Panc1 (cell line): ENCODE data around the gene NDST1. TPM values are rescaled to one million over a fixed set of nuclear protein-coding genes. Genes with fewer than 3 reads are reported as not detected.

Experiments
- ATAC-seq: fragments of 200-7000 bp; cut with Tn5 transposase; 2 replicates; pipeline ENCODE4 v1.9.1; 2020; ENCODE audit warnings: mild to moderate bottlenecking, moderate library complexity
- BruUV-seq: library from RNA; stranded (reverse); fragments of 400-500 nt; replicated peaks from 2 replicates; lab custom pipeline; 2021; lab: Mats Ljungman, UMichigan
- CTCF ChIA-PET: fragments of 300-600 bp; sonication (Branson Sonifier 250); formaldehyde crosslinking; loops from one replicate; lab custom pipeline; 2022; ENCODE audit warnings: antibody characterized with exemption; lab: Charles Lee
- POLR2A ChIA-PET: fragments of 300-600 bp; sonication (Branson Sonifier 250); formaldehyde crosslinking; loops from one replicate; lab custom pipeline; 2022; ENCODE audit warnings: antibody characterized with exemption; lab: Charles Lee
- DNase-seq: peaks from one replicate; pipeline ENCODE4 v3.0.0-alpha.2; 2010; ENCODE audit warnings: low read depth, low spot score
- H3K27ac ChIP-seq: 2 replicates; pipeline ENCODE4 v1.5.1; 2011; ENCODE audit warnings: mild to moderate bottlenecking, low read length, inconsistent platforms
- H3K27me3 ChIP-seq: fragments of 200-500 bp; sonication (Bioruptor generic); 2 replicates; pipeline ENCODE4 v1.6.0; 2014; ENCODE audit warnings: low read length, inconsistent platforms; ENCODE audit not compliant: control insufficient read depth, insufficient read depth
- H3K36me3 ChIP-seq: fragments of 200-500 bp; sonication (Bioruptor generic); 2 replicates; pipeline ENCODE4 v1.5.1; 2014; ENCODE audit warnings: inconsistent platforms, mild to moderate bottlenecking, low read length, moderate library complexity; ENCODE audit not compliant: control insufficient read depth, insufficient read depth
- H3K4me1 ChIP-seq: 2 replicates; pipeline ENCODE4 v1.5.1; 2011; ENCODE audit warnings: inconsistent platforms, mild to moderate bottlenecking, low read length, moderate library complexity; ENCODE audit not compliant: control insufficient read depth, insufficient read depth
- H3K4me3 ChIP-seq, 2 experiments: 2 replicates each; pipeline ENCODE4 v1.5.1; 2011 to 2012; ENCODE audit warnings: low read depth in 2 of 2, low read length in 2 of 2, mild to moderate bottlenecking in 2 of 2, inconsistent platforms in 1 of 2, moderate library complexity in 1 of 2
- H3K9me3 ChIP-seq: fragments of 200-500 bp; sonication (Bioruptor generic); 2 replicates; pipeline ENCODE4 v1.5.1; 2014; ENCODE audit warnings: low read depth, mild to moderate bottlenecking, inconsistent platforms, low read length, moderate library complexity; ENCODE audit not compliant: control insufficient read depth, insufficient read depth
- CTCF ChIP-seq: fragments of 450-650 bp; IDR thresholded peaks from 2 replicates; pipeline ENCODE4 v1.5.1; 2017; ENCODE audit warnings: mild to moderate bottlenecking
- POLR2AphosphoS5 ChIP-seq: IDR thresholded peaks from 2 replicates; pipeline ENCODE4 v1.6.1; 2012; ENCODE audit warnings: mild to moderate bottlenecking, low read depth, low read length, moderate library complexity
- SIN3A ChIP-seq: IDR thresholded peaks from 2 replicates; pipeline ENCODE4 v1.6.1; 2012; ENCODE audit warnings: low read depth, mild to moderate bottlenecking, low read length, moderate library complexity, borderline replicate concordance; ENCODE audit not compliant: insufficient read depth
- TCF7L2 ChIP-seq: IDR thresholded peaks from 2 replicates; pipeline ENCODE4 v1.6.1; 2011; ENCODE audit warnings: mild to moderate bottlenecking, low read depth, low read length, inconsistent platforms
- in situ Hi-C: cut with HindIII; loops from 2 replicates; pipeline ENCODE4 v1.10.0; 2016; ENCODE audit warnings: low sequenced_read_pairs, low pct_unique_long_range_greater_than_20kb
- intact Hi-C: fragments of 100-400 bp; cut with micrococcal nuclease; formaldehyde crosslinking; loops from one replicate; pipeline ENCODE4 v1.10.0; 2022; ENCODE audit not compliant: unreplicated experiment
- total RNA-seq: library from RNA; stranded (reverse); gene quantifications from one replicate; pipeline ENCODE4 v1.2.1, GENCODE V29; 2021; ENCODE audit not compliant: unreplicated experiment
- TF ChIP-seq, protein P1 (sequence below), 2 experiments: IDR thresholded peaks; 2 replicates each; pipeline ENCODE4 v1.6.1; 2011 to 2012; ENCODE audit warnings: low read depth in 2 of 2, control low read depth in 1 of 2, low read length in 1 of 2, mild to moderate bottlenecking in 1 of 2, moderate library complexity in 1 of 2; ENCODE audit not compliant: insufficient read depth in 1 of 2

The NDST1 gene
- total RNA-seq, 1 experiment from 2014 or later: 142 TPM

DNA sequence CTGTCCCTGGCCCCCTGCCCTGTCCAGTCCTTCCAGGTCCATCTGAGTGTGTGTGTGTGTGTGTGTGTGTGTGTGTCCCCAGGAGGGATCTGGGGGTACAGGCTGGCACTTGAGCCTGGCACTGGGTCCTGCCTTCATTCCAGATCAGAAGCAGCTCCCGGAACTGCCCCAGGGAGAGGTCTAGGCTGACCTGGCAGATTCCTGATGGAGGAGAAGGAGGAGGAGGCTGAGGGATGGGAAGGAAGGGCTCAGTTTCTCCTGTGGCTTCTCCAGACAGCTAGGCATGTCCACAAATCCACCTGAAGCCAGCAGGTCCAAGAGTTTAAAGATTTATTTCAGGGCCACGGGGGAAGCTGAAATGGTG is 328 bp downstream of the NDST1 start:
- ChIA-PET CTCF (interaction anchor here (1.0 kb wide), 1 partner anchor 49 kb away, joined by 6 read pairs; no protein-coding TSS in a partner anchor), POLR2A (interaction anchor here (0.7 kb wide), 1 partner anchor 246 kb away, joined by 6 read pairs; no protein-coding TSS in a partner anchor)
- no peak overlapping the region for H3K4me3 ChIP-seq
- in situ Hi-C loops: no loop called here
- ATAC-seq (no peak), DNase-seq (no peak)
- intact Hi-C loops: no loop called here
- H3K27ac ChIP-seq: peak overlapping the region; percentile 0; the same call in 1 of the 2 replicates
- no TSS peak for BruUV-seq
- H3K4me1 ChIP-seq: peaks cover 83% of the 10 kb centered on the region
- no peaks in the 10 kb centered on the region for H3K27me3 ChIP-seq
- TF ChIP-seq, protein P1, sequence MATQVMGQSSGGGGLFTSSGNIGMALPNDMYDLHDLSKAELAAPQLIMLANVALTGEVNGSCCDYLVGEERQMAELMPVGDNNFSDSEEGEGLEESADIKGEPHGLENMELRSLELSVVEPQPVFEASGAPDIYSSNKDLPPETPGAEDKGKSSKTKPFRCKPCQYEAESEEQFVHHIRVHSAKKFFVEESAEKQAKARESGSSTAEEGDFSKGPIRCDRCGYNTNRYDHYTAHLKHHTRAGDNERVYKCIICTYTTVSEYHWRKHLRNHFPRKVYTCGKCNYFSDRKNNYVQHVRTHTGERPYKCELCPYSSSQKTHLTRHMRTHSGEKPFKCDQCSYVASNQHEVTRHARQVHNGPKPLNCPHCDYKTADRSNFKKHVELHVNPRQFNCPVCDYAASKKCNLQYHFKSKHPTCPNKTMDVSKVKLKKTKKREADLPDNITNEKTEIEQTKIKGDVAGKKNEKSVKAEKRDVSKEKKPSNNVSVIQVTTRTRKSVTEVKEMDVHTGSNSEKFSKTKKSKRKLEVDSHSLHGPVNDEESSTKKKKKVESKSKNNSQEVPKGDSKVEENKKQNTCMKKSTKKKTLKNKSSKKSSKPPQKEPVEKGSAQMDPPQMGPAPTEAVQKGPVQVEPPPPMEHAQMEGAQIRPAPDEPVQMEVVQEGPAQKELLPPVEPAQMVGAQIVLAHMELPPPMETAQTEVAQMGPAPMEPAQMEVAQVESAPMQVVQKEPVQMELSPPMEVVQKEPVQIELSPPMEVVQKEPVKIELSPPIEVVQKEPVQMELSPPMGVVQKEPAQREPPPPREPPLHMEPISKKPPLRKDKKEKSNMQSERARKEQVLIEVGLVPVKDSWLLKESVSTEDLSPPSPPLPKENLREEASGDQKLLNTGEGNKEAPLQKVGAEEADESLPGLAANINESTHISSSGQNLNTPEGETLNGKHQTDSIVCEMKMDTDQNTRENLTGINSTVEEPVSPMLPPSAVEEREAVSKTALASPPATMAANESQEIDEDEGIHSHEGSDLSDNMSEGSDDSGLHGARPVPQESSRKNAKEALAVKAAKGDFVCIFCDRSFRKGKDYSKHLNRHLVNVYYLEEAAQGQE (IDR thresholded peaks at IDR 0.05; ENCODE audit: insufficient read depth in 1 of 2, low read depth in 2 of 2, low read length in 1 of 2): no peak
- TF ChIP-seq SIN3A (no peak), TCF7L2 (no peak)
- no peaks in the 10 kb centered on the region for H3K36me3 ChIP-seq
- H3K9me3 ChIP-seq: no peaks in the 10 kb centered on the region

GRCh38 chr5:150508828-150509227 is 897 bp downstream of the NDST1 start:
- no peaks in the 10 kb centered on the region for H3K36me3 ChIP-seq
- no peaks in the 10 kb centered on the region for H3K9me3 ChIP-seq
- peaks cover 77% of the 10 kb centered on the region for H3K4me1 ChIP-seq
- H3K4me3 ChIP-seq: no peak overlapping the region
- ATAC-seq: no peak
- DNase-seq: no peak
- intact Hi-C loops: no loop called here
- ChIA-PET POLR2A (interaction anchor here (0.7 kb wide), 1 partner anchor 245 kb away, joined by 6 read pairs; no protein-coding TSS in a partner anchor), CTCF (interaction anchor here (1.0 kb wide), 1 partner anchor 50 kb away, joined by 6 read pairs; no protein-coding TSS in a partner anchor)
- TF ChIP-seq, protein P1 (IDR thresholded peaks at IDR 0.05; ENCODE audit: insufficient read depth in 1 of 2, low read depth in 2 of 2, low read length in 1 of 2): no peak
- TF ChIP-seq POLR2AphosphoS5 (no peak), TCF7L2 (no peak), SIN3A (no peak), CTCF (no peak)
- BruUV-seq: no TSS peak
- in situ Hi-C loops: no loop called here
- no peaks in the 10 kb centered on the region for H3K27me3 ChIP-seq
- peak overlapping the region; percentile 0; the same call in 1 of the 2 replicates for H3K27ac ChIP-seq
